NCI-H2196 (cell line): ENCODE measurements around the gene CCDC59.
"Not testable (repeated sequence)": the region's sequence is repeated elsewhere in the genome, so short reads cannot be mapped to it uniquely, and the experiment has no call there.

Experiments
- DNase-seq: peaks from one replicate; lab custom pipeline; 2025; ENCODE audit not compliant: unreplicated experiment; lab: John Stamatoyannopoulos, UW

Gene CCDC59

GRCh38 chr12:82358200-82359114 lies at the start of gene CCDC59, which contains the start of gene METTL25:
Gene CCDC59, minus strand, starts transcription at chr12:82358387. Its CDS starts 11 bp downstream, at chr12:82358376.
Gene METTL25, plus strand, starts transcription at chr12:82358529. Its CDS starts 37 bp downstream, at chr12:82358566.
- DNase-seq: peak; percentile 95

GRCh38 chr12:82407481-82407880 lies 49.3 kb upstream of the CCDC59 start:
- DNase-seq: no peak

GRCh38 chr12:82406651-82407050 lies 48.5 kb upstream of the CCDC59 start:
- no peak for DNase-seq

- no peak for DNase-seq
These were observed 42.6 kb upstream of the CCDC59 start for GRCh38 chr12:82400819-82401218.

- DNase-seq: no peak
These were observed 40.7 kb upstream of the CCDC59 start for GRCh38 chr12:82398879-82399278.

GRCh38 chr12:82383930-82384552 lies 25.9 kb upstream of the CCDC59 start:
- no peak for DNase-seq

- no peak for DNase-seq
These were observed 20.8 kb upstream of the CCDC59 start for GRCh38 chr12:82378997-82379396.

- DNase-seq: no peak
These were observed 17.0 kb upstream of the CCDC59 start for GRCh38 chr12:82375201-82375600.

GRCh38 chr12:82366197-82366596 lies 8.0 kb upstream of the CCDC59 start:
- DNase-seq: no peak

- no peak for DNase-seq
These were observed 5.8 kb upstream of the CCDC59 start for GRCh38 chr12:82363990-82364389.

- DNase-seq: no peak
These were observed 3.3 kb upstream of the CCDC59 start for GRCh38 chr12:82361461-82361915.

GRCh38 chr12:82360834-82361233 lies 2.6 kb upstream of the CCDC59 start:
- not testable (repeated sequence) for DNase-seq

- DNase-seq: no peak
These were observed 910 bp upstream of the CCDC59 start for GRCh38 chr12:82359115-82359478.

GRCh38 chr12:82357845-82358199 lies 365 bp downstream of the CCDC59 start:
- no peak for DNase-seq

GRCh38 chr12:82357340-82357739 lies 847 bp downstream of the CCDC59 start:
- DNase-seq: no peak

- DNase-seq: no peak
These were observed 6.8 kb downstream of the CCDC59 start for GRCh38 chr12:82351390-82351789.

- DNase-seq: no peak
These were observed 8.0 kb downstream of the CCDC59 start for GRCh38 chr12:82350161-82350560.

GRCh38 chr12:82329508-82329907 lies 28.7 kb downstream of the CCDC59 start:
- peak; percentile 17 for DNase-seq

GRCh38 chr12:82327861-82328260 lies 30.3 kb downstream of the CCDC59 start:
- no peak for DNase-seq

GRCh38 chr12:82326905-82327503 lies 31.2 kb downstream of the CCDC59 start:
- peak; percentile 11 for DNase-seq

- no peak for DNase-seq
These were observed 32.4 kb downstream of the CCDC59 start for GRCh38 chr12:82325540-82326336.
